ENCODE data around the gene NKX1-2. TPM values are rescaled to one million over a fixed set of nuclear protein-coding genes. Genes with fewer than 3 reads are reported as not detected.

Gene NKX1-2
- total RNA-seq, 1 experiment from 2014 or later = 0.36 TPM

GRCh38 chr10:124453960-124454610, 4.2 kb upstream of the NKX1-2 start:
- intact Hi-C loops (cut with micrococcal nuclease) = no loop called here
- H3K9ac ChIP-seq (ENCODE audit: low read length) = no peak overlapping the region
- ChIA-PET POLR2A (ENCODE audit: unreplicated experiment) (no interaction called here), CTCF (no interaction called here)
- BruUV-seq (replicated peaks) = no TSS peak
- no peaks in the 10 kb centered on the region for H3K36me3 ChIP-seq (ENCODE audit: low read depth, low read length)
- no peaks in the 10 kb centered on the region for H3K79me2 ChIP-seq (ENCODE audit: low read length)
- H3K4me3 ChIP-seq (ENCODE audit: low read length) = no peak overlapping the region
- no peak overlapping the region for H2AFZ ChIP-seq (ENCODE audit: low read length)
- no peaks in the 10 kb centered on the region for H3F3A ChIP-seq (ENCODE audit: low read length, unreplicated experiment)
- H3K27me3 ChIP-seq (ENCODE audit: low read length) = peaks cover 35% of the 10 kb centered on the region
- ATAC-seq (no peak), DNase-seq (no peak)
- H3K9me2 ChIP-seq (replicated peaks; ENCODE audit: low read length) = no peaks in the 10 kb centered on the region
- no peak overlapping the region for H3K27ac ChIP-seq (ENCODE audit: low read length)
- H3K4me2 ChIP-seq (ENCODE audit: low read length) = no peak overlapping the region
- TF ChIP-seq CTCF (conservative IDR thresholded peaks at IDR 0.05; ENCODE audit: low read depth, low read length) (no peak), EZH2phosphoT487 (IDR thresholded peaks at IDR 0.05; ENCODE audit: borderline replicate concordance, low read length) (no peak), EZH2 (IDR thresholded peaks at IDR 0.05; ENCODE audit: low read length, unreplicated experiment) (no peak)
- H3K9me3 ChIP-seq (ENCODE audit: low read length) = no peaks in the 10 kb centered on the region
- no peaks in the 10 kb centered on the region for H4K20me1 ChIP-seq (ENCODE audit: low read length)
- H3K4me1 ChIP-seq (ENCODE audit: insufficient read depth, low read length) = peaks cover 2% of the 10 kb centered on the region; the same call in 1 of the 2 replicates

GRCh38 chr10:124451276-124451675, 1.4 kb upstream of the NKX1-2 start:
- no peaks in the 10 kb centered on the region for H3K9me2 ChIP-seq (replicated peaks; ENCODE audit: low read length)
- peaks cover 38% of the 10 kb centered on the region for H3K27me3 ChIP-seq (ENCODE audit: low read length)
- H3K79me2 ChIP-seq (ENCODE audit: low read length) = no peaks in the 10 kb centered on the region
- no peaks in the 10 kb centered on the region for H4K20me1 ChIP-seq (ENCODE audit: low read length)
- H3K4me3 ChIP-seq (ENCODE audit: low read length) = no peak overlapping the region
- no peak overlapping the region for H3K9ac ChIP-seq (ENCODE audit: low read length)
- no TSS peak for BruUV-seq (replicated peaks)
- ATAC-seq (no peak), DNase-seq (no peak)
- no peak overlapping the region for H3K27ac ChIP-seq (ENCODE audit: low read length)
- intact Hi-C loops (cut with micrococcal nuclease) = no loop called here
- no peaks in the 10 kb centered on the region for H3F3A ChIP-seq (ENCODE audit: low read length, unreplicated experiment)
- no peaks in the 10 kb centered on the region for H3K9me3 ChIP-seq (ENCODE audit: low read length)
- TF ChIP-seq EZH2 (IDR thresholded peaks at IDR 0.05; ENCODE audit: low read length, unreplicated experiment) (no peak), CTCF (conservative IDR thresholded peaks at IDR 0.05; ENCODE audit: low read depth, low read length) (no peak), EZH2phosphoT487 (IDR thresholded peaks at IDR 0.05; ENCODE audit: borderline replicate concordance, low read length) (no peak)
- H3K4me1 ChIP-seq (ENCODE audit: insufficient read depth, low read length) = peaks cover 3% of the 10 kb centered on the region; the same call in 1 of the 2 replicates
- H3K4me2 ChIP-seq (ENCODE audit: low read length) = no peak overlapping the region
- no peaks in the 10 kb centered on the region for H3K36me3 ChIP-seq (ENCODE audit: low read depth, low read length)
- H2AFZ ChIP-seq (ENCODE audit: low read length) = no peak overlapping the region
- ChIA-PET POLR2A (ENCODE audit: unreplicated experiment) (no interaction called here), CTCF (no interaction called here)

- ChIA-PET CTCF (no interaction called here), POLR2A (ENCODE audit: unreplicated experiment) (no interaction called here)
- Histone ChIP-seq H2AFZ (ENCODE audit: low read length) (no peak overlapping the region), H3K36me3 (ENCODE audit: low read depth, low read length) (no peaks in the 10 kb centered on the region), H3K27ac (ENCODE audit: low read length) (no peak overlapping the region), H3K4me2 (ENCODE audit: low read length) (no peak overlapping the region), H3K27me3 (ENCODE audit: low read length) (peaks cover 38% of the 10 kb centered on the region), H3F3A (ENCODE audit: low read length, unreplicated experiment) (no peaks in the 10 kb centered on the region), H3K4me1 (ENCODE audit: insufficient read depth, low read length) (peaks cover 3% of the 10 kb centered on the region; the same call in 1 of the 2 replicates), H3K4me3 (ENCODE audit: low read length) (no peak overlapping the region), H3K9ac (ENCODE audit: low read length) (no peak overlapping the region), H3K9me2 (replicated peaks; ENCODE audit: low read length) (no peaks in the 10 kb centered on the region), H3K9me3 (ENCODE audit: low read length) (no peaks in the 10 kb centered on the region), H4K20me1 (ENCODE audit: low read length) (no peaks in the 10 kb centered on the region), H3K79me2 (ENCODE audit: low read length) (no peaks in the 10 kb centered on the region)
- ATAC-seq = no peak
- BruUV-seq (replicated peaks) = no TSS peak
- TF ChIP-seq EZH2phosphoT487 (IDR thresholded peaks at IDR 0.05; ENCODE audit: borderline replicate concordance, low read length) = no peak
- no peak for TF ChIP-seq CTCF (conservative IDR thresholded peaks at IDR 0.05; ENCODE audit: low read depth, low read length)
- no peak for TF ChIP-seq EZH2 (IDR thresholded peaks at IDR 0.05; ENCODE audit: low read length, unreplicated experiment)
- intact Hi-C loops (cut with micrococcal nuclease) = no loop called here
- DNase-seq = no peak
Measured at GRCh38 chr10:124450783-124451057, 885 bp upstream of the NKX1-2 start.
